ENCODE measurements around the gene CAVIN1.

- TF ChIP-seq CTCF (IDR thresholded peaks at IDR 0.05), result no peak
- no peak for TF ChIP-seq POLR2A (IDR thresholded peaks at IDR 0.05)
These were observed 36.8 kb upstream of the CAVIN1 start for GRCh38 chr17:42459801-42460281.
